Measurements from ENCODE around the gene IKZF1.

The IKZF1 gene

DNA sequence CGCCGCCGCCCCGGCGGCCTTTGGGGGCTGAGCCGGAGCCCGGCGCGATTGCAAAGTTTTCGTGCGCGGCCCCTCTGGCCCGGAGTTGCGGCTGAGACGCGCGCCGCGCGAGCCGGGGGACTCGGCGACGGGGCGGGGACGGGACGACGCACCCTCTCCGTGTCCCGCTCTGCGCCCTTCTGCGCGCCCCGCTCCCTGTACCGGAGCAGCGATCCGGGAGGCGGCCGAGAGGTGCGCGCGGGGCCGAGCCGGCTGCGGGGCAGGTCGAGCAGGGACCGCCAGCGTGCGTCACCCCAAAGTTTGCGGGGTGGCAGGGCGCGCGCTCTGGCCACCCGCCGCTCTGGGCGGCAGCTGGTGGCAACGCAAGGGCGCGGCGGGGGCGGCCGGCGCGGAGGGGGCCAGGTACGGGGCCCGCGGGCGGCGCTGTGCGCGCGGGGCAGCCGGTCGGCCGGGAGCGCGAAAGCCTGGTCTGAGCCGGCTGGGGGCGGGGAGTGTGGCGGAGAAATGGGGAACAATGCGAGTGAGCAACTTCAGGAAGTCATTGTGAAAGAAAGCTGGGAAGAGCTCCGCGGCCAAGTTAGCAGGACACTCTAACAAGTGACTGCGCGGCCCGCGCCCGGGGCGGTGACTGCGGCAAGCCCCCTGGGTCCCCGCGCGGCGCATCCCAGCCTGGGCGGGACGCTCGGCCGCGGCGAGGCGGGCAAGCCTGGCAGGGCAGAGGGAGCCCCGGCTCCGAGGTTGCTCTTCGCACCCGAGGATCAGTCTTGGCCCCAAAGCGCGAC, at the start of gene IKZF1:
IKZF1 (plus strand) TSS at position 588 of the 782 bp plus-strand sequence. CDS start 14,346 bp downstream, outside the sequence.
- DNase-seq, result peak; percentile 83

DNA sequence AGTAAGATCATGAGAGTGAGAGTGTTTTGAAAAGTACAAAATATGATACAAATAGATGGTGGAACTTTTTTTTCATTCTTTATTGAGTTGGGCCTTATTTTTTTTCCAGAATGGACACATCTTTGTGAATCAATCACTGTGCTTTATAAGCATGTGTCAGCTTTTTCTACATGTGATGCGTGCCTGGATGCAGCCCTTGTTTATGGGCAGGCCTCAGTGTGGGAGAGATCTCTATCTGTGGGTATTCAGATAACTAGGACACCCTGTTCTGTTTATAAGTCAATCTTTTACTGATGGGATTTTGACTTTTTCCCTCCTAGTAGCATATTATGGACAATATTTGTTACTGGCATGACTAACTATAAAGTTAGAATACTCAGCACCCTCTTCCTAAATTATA, 42.9 kb upstream of the IKZF1 start:
- DNase-seq, result peak; percentile 74

DNA sequence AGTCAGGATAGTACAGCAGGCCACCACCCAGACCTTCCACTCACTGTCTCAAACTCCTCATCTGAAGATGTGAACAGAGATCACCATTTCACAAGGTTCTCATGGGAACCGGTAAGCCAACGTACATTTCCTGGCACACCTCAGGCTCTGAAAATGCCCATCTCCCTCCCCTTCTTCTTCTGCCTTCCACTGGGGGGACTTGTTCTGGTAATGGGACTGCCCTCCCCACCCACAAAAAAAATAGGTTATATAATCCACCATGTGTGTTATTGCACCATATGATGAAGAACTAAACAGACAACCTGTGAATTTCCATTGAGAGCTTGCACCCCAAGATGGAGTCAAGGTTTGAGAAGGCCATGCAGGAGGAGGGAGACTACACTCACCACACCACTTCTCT, 42.1 kb upstream of the IKZF1 start:
- peak; percentile 34 for DNase-seq

DNA sequence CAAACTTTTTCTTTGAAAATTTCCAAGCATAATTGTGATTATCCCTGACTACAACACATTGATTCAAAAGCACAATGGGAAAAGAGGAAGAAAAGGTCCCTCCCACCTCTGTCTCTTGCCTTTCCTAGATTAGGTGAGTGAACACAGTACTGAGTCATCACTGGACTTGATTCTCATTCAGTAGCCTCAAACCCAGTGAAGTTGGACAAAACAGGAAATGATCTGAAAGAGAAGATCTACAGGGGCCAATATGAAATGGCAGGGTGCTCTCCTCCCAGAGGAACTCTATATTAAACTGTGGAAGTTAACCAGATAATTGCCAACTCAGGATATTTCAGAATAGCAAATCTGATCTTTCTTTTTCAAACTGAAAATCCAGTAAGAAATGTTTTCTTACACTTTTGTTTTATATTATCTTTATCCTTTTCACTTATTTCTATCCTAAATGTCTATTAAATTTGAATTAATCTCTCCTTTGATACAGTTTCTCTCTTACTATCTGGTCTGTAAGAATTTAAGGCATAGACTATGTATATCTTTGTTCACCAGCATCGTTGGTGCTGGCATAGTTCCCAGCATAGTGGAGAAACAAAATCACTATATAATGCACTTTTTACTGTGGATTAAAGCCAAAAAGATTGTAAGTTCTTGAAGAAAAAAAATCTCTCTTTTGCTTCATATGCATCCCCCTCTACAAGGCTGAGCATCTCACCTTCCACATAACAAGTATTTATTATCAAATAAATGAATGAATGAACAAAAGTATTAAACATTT, 41.4 kb upstream of the IKZF1 start:
- peak; percentile 89 for DNase-seq

DNA sequence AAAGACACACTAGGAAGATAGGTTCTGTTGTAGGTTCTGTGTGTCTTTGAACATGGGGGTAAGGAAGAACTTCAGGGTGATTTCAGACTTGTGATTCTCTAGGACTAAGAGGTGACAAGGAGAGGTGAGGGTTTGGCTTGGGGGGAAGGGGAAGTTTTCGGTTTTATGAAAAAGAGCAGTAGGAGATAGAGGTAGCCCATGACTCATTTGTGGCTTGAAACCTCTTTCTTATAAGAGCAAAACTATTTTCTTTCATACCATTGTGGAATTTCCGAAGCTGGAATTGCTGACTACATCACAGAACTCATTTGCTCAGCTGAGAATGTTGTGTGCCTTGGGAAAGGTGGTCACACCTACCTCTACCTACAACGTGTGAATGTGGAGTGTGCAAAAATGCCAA, 39.6 kb upstream of the IKZF1 start:
- peak; percentile 89 for DNase-seq

DNA sequence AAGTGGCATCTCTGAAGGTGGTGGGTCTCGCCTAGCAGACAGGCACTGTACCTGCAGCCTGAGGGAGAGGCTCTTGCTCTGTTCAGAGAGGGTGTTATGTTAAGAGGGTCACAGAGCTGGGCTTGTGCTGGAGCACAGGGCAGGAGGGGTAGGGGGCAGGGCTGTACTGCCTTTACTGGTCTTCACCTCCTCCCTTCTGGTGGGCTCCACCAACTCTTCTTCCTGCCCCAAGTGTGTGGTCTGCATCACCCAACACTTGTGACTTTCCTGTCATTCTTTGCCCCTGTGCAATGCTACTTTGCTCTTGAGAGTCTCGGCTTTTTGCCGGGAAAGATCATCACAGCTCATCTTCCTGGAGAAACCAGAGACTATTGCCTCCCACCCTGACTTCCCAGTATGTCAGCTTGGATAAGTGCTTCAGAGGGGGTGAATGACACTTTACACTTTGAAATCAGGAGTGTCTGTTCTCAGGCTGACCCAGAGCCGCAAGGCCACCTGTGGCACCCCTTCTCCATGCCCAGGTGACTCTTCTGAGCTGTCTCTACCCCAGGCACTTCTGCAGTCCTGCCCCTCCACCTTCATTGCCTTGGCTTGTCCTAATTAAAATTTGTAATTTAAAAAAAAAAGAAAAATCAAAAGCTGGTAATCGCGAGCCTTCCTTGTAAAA, 38.4 kb upstream of the IKZF1 start:
- peak; percentile 48 for DNase-seq

DNA sequence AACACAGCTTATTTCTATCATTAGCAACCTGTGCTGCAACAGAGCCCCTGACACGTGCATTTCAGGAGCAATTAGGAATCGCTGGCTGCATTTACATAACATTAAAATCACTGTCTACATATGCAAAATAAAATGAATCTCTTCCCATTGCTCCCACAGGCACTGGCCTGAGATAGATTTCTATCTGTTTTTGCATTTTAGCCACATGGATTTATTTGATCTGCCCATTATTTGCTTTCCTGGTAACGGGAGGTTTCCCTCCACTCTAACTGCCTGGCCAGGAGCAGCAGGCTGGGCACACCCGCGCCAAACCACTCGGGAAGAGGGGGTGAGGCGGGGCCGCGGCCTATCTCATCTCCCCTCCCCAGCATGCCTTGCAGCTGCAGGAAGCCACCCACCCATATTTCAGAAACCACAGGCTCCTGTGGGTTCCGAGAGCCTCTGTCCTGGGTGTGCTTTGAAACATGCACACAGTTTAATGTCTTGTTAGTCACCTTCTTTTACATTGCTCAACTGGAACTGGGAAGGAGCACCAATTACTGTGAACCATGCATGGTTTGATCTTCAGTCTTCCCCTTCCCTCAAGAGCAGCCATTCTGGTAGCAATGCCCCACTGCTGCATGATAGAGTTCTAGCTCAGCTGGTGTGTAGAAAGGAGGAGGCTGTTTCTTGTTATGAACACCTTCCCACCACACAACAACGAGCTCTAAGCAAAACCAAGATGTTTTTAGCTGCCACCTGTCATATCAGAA, 37.7 kb upstream of the IKZF1 start:
- DNase-seq, result peak; percentile 93

DNA sequence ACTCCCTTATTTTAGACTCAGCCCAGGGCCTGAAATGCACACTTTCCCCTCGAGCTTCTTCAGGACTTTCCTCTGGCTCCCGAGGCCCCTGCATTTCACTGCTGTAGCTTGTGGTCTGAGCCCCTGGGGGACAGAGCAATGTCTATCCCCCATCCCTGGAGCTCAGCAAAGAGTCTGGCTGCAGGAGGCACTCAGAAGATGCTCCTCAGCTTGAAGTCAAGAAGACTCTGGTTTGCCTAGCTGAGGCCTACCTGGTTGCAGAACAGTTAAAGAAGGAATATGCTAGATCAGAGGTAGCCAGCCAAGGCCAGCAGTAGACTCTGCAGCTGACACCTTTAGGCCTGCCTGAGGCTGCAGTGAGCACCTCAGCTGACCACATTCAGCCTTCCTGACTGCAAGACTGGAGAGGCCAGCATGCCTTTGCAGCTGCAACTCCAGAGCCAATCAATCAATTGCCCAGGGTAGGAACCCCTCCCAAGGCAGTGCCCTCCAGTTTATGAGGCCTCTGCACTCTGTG, 36.9 kb upstream of the IKZF1 start:
- DNase-seq, result peak; percentile 49

DNA sequence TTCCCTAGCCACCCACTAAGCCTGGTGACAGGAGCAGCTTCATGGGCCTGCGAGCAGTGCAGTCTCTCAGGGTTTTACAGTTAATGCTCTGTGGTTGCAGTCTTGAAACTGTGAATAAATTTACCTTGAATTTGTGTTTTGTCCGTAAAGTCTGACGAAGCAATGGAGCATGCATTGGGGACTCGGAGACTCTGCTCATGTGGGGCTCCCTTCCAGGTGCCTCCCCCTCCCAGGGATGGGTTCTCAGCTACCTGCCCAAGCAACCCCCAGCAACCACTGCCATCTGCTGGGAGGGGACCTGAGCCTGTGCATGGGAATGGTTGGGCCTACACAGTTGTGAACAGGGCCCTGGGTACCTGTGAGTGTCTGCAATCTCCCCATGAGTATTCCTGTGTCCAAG, 36.3 kb upstream of the IKZF1 start:
- DNase-seq, result peak; percentile 41

DNA sequence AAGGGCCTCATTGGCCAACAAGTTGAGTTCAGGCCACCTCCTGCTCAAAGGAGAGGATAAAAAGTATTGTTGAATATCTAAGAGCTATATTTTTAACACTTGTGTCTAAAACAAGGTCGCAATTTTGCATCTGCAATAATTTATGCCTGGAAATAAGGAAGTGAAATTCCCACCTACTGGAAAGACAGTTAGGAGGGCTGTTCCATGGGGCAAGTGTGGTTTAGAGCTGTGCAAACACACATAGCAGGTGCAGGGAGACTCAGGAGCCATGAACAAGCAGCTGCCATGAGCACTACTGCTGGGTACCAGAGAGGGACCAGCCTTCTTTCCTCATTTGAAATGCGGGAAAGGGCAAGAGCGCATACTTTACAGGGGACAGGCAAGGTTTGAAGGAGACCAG, 35.5 kb upstream of the IKZF1 start:
- no peak for DNase-seq

DNA sequence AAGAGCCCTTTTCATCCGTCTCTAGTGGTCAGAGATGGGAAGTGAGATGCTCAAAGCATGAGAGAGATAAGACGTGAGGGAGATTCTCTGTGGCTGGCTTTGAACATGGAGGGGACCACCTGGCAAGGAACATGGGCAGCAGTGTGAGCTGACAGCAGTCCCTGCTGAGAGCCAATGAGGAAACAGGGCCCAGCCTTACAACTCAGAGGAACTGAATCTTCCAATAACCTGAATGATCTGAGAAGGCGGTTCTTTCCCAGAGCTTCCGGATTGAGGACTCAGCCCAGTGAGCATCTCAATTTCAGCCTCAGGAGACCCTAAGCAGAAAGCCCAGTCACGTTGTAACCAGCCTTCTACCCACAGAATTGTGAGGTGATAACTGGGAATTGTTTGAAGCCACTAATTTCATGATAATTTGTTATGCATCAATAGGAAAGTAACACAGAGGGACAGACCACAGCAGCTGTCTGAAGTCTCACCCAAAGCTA, 33.9 kb upstream of the IKZF1 start:
- no peak for DNase-seq

DNA sequence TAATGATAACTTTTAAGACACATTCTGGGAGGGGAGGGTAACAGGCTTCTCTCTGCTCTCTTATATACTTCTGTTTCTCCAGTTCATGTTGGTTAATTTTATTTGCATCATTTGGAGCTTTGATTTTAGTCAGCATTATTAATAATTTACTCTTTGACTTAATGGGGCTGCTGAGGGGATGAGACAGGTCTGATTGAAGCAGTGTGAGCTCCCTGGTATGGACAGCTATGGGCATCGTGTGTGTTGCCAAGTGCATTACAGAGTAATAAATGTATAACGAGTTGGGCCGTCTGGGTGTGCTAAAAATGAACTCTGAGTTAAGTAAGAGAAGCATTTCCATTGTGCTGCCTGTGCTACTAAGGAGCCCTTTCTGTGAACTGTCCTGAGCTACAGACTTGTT, 31.7 kb upstream of the IKZF1 start:
- no peak for DNase-seq

DNA sequence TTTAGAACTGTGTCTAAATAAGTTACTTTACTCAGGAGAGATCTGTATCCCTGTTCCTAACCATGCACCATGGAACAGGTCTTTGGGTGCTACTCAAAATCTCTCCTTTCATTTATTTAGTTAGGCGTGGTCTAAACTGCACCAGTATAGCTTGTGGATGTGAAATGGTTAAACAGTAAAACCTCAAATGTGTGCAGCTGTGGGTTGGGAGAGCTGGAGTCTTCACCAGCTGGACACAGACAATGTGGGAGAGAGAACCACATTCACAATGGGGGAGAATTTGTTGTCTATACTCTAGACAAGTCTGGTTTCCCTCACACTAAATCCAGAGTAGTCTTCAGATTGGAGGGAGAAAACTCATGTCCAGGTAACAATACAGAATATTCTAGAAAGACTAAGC, 31.2 kb upstream of the IKZF1 start:
- no peak for DNase-seq

DNA sequence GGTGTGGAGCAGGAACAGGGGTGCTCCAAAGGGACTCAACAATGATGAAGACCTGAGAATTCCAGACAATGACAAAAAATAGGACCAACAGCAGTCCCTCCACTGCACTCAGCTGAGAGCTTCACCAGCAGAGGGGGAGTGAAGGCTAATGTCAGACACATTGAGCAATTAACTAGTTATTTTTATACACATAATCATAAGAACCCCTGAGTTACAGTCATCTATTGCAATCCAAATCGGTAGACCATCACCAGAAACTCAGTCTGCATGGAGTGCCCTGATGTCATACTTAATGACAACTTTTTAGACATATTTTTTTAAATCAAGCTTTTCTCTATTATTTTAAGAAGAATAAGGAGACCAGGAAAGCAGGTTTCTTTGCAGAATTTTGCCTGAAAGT, 30.6 kb upstream of the IKZF1 start:
- DNase-seq, result no peak

DNA sequence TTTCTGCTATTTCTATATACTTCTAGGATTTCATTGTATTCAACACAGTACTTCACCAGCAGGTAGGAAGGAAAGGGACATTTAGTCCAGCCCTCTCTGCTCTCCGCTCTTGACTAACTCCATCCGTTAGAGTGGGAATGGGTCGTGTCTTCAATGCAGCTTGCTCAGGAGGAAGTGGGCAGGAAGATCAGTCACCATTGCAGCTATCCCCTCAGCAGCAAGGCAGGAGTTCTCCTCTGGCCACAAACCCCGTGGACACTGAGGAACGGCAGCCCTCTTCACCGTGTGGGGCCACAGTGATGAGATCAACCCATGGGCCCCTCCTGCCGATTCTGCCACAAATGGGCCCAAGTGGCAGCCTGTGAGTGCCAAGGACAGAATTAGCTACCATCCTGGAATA, 30.2 kb upstream of the IKZF1 start:
- DNase-seq, result no peak

DNA sequence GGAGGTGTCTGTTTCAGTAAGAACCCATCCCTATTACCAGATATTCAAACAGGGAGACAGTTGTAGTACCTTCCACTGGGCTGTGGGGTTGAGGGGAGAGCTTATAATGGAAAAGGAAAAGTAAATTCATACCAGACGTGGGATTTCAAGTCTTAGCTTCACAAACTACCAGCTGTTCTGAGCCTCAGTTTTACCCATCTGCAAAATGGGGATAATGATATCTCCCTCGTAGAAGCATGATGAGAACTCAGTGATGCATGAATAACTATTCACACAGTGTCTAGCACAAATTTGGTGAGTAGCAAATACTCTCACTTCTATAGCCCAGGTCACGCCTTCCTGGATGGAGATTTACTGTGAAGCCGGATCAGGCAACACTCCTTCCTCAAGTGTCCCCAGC, 29.1 kb upstream of the IKZF1 start:
- DNase-seq, result no peak

DNA sequence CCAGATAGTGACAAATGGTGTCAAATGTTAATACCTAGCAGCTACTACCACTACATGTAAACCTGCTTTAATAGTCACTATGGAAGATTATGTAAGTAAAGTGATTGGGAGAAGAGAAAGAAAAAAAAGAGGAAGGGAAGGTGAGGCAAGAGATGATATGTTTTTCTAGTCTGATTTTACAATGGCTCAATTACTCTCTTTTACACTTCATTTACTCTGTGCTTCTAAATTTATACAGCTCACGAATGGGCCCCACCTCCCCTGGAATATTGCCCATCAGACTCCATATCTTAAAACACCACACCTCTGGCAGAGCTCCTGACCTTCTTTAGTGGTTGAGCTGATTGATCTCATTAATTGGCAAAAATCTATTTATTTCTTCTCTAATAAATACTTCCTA, 28.0 kb upstream of the IKZF1 start:
- DNase-seq, result no peak

DNA sequence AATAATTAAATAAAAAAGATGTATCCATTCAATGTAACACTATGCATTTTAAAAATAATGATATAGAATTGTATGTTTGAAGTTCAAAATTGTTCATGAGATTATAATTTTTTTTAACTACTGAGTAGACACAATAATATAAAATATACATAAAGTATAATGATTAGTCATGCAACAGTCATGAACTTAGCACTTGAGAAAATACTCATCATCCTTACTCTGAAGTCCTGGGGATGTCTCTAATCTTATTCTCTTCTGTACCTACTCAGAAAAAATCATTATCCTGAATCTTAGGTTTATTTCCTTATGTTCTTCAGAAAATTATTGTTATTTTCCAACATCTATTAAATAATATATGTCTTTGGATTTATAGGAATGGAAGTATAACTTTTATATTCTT, 26.4 kb upstream of the IKZF1 start:
- DNase-seq, result no peak

DNA sequence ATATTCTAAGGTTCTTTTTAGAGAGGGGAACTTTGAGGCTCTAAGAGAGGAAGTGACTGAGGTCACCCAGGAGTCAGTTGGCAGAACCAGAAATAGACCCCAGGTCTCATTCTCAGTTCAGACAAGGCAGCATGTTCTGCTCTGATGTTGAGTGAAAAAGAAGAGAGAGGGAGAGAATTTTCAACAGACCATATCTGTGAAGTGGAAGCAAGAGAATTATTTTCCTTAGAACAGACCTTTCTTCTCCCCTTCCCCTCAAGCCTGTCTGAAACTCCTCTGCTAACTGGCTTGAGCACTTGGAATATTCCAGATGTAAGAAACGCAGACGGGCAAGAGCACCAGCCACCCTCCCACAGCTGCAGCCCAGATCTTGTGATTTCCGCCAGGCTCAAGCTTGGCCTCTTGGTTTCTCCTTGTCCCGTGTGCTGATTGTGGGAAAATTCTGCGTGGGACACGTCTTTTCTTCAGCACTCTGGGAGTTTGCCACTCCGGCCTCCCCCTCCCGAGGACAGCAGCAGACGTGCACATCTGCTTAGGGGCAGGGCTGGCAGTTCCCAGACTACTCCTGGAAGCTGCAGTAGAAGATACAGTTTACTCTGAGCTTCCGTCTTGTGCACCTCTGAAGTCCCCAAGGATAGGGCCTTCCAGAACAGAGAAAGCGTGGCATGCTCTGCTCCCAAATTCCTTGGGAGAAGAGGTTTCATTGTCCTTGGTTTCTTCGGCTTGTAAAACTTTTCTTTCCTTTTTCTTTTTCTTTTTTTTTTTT, 22.7 kb upstream of the IKZF1 start:
- DNase-seq, result no peak

DNA sequence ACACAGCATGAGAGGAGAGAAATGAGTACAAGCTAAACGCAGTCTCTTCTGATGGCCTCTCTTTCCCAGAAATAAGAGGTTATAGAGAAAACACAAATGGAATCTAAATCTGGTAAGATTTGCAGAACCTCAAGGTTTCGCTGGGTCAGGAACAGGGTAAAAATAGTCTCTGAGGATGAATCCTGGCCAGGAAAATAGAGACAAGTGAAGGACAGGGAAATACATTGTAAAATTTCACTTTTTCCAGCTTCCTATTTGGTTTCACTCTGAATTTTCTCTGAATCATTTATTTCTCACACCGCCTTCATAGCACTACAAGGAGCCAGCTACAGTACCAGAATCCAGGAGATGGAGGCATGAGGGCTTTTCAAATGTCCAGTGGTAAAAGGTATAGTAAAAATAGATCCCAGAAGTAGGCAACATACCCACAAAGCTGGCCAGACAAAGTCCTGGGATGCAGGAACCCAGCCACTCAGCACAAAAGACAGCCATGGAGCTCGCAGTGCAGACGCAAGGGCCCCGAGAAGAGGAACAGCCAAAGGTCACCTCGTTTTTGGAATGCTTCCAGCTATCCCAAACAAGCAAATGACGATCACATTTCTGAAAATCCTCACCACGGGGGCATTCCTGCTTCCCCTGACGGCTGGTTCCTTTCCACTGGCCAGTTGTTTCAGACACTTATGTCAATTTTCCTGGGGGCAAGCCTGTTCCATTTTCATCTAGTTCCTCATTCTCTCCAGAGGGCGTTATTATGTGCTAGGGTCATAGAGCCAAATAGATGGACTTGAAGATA, 21.5 kb upstream of the IKZF1 start:
- DNase-seq, result no peak

DNA sequence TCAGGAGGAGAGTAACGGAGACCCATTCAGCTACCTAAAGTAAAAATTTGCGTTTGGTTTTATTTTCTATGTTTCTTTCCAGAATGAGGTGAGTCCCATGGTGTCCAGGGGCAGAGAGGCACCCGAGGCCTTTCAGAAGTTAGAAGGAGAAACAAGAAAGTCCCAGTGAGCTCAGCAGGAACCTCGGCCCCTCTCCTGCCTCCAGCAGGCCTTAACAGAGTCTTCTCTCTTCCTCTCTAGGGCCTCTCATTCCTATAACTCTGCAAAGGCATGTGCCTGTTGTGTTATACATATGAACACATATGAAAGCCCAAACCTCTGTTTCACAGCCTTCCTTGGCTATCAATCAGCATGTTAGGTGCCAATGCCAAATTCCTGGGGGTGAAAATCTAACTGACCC, 20.8 kb upstream of the IKZF1 start:
- DNase-seq, result no peak
